ENCODE measurements around the gene ACSM3. TPM values are rescaled to one million over a fixed set of nuclear protein-coding genes. Genes with fewer than 3 reads are reported as not detected.
"Not testable (repeated sequence)": the region's sequence is repeated elsewhere in the genome, so short reads cannot be mapped to it uniquely, and the experiment has no call there.

The ACSM3 gene
- total RNA-seq, result 1 to 10 TPM; 1.6 to 1.8 TPM
- 2.1 TPM for polyA plus RNA-seq (2013, experiment 1 of 2)
- 0.95 TPM for polyA plus RNA-seq (2013, experiment 2 of 2)
- long read RNA-seq, experiment 1, partial matches to known transcripts, result 0 of 2 reads
- long read RNA-seq, experiment 1, other reads (novel, unspliced or antisense), result 0 of 2 reads
- long read RNA-seq, experiment 2, partial matches to known transcripts, result 1 of 2 reads
- long read RNA-seq, experiment 2, other reads (novel, unspliced or antisense), result 0 of 2 reads
- long read RNA-seq, experiment 3, partial matches to known transcripts, result 0 of 6 reads
- long read RNA-seq, experiment 3, other reads (novel, unspliced or antisense), result 2 of 6 reads
- long read RNA-seq, experiment 4, partial matches to known transcripts, result 3 of 6 reads
- long read RNA-seq, experiment 4, other reads (novel, unspliced or antisense), result 1 of 6 reads

- H3K4me1 Mint-ChIP-seq, result peaks cover 6% of the 10 kb centered on the region
- Histone ChIP-seq H3K4me3 (ENCODE audit: low read length) (peak within 1 kb of the TSS; percentile 77), H3K9ac (ENCODE audit: extremely low read depth, low read length, poor library complexity, severe bottlenecking) (no peak within 1 kb of the TSS), H3K4me1 (ENCODE audit: control insufficient read depth, insufficient read depth, low read length) (no peaks in the 10 kb centered on the region), H3K27ac (ENCODE audit: low read depth, low read length) (no peak within 1 kb of the TSS), H3K27me3 (ENCODE audit: control insufficient read depth, insufficient read depth, low read length, poor library complexity, severe bottlenecking) (no peaks in the 10 kb centered on the region), H3K9me3 (ENCODE audit: control insufficient read depth, low read length) (peaks cover 6% of the 10 kb centered on the region), H3K36me3 (ENCODE audit: control insufficient read depth, insufficient read depth, low read length) (no peaks in the 10 kb centered on the region)
- TF ChIP-seq CTCF (conservative IDR thresholded peaks at IDR 0.05), result no peak
- H3K27me3 Mint-ChIP-seq (ENCODE audit: insufficient read depth), result peaks cover 4% of the 10 kb centered on the region
- H3K9me3 Mint-ChIP-seq, result peaks cover 18% of the 10 kb centered on the region
- 52 to 53% methylated on average over 8 to 10 of the region's 10 CpGs for WGBS, 2 experiments (ENCODE audit: insufficient coverage in 1 of 2, insufficient read length in 1 of 2)
- peak; percentile 90 for DNase-seq
- H3K27ac Mint-ChIP-seq, result peak within 1 kb of the TSS; percentile 65
- peak within 1 kb of the TSS; percentile 58 for H3K4me3 Mint-ChIP-seq
- H3K36me3 Mint-ChIP-seq (ENCODE audit: low read depth), result no peaks in the 10 kb centered on the region
These were observed at the start of gene ACSM3 for GRCh38 chr16:20763461-20764232. Gene ACSM3, plus strand, starts transcription at chr16:20764014. Its CDS starts 6,021 bp downstream, at chr16:20770035.

GRCh38 chr16:20717718-20718117 lies 46.1 kb upstream of the ACSM3 start:
- not testable (repeated sequence) for H3K27me3 ChIP-seq (ENCODE audit: control insufficient read depth, insufficient read depth, low read length, poor library complexity, severe bottlenecking); H3K27ac ChIP-seq (ENCODE audit: low read depth, low read length); H3K9me3 ChIP-seq (ENCODE audit: control insufficient read depth, low read length); H3K36me3 ChIP-seq (ENCODE audit: control insufficient read depth, insufficient read depth, low read length); H3K9ac ChIP-seq (ENCODE audit: extremely low read depth, low read length, poor library complexity, severe bottlenecking); H3K9me3 Mint-ChIP-seq; H3K4me1 ChIP-seq (ENCODE audit: control insufficient read depth, insufficient read depth, low read length); H3K4me3 Mint-ChIP-seq; H3K4me3 ChIP-seq (ENCODE audit: low read length); H3K27ac Mint-ChIP-seq; H3K4me1 Mint-ChIP-seq; H3K36me3 Mint-ChIP-seq (ENCODE audit: low read depth); DNase-seq
- H3K27me3 Mint-ChIP-seq (ENCODE audit: insufficient read depth), result peaks cover 17% of the 10 kb centered on the region

- peaks cover 2% of the 10 kb centered on the region for H3K9me3 Mint-ChIP-seq
- no peak overlapping the region for H3K4me3 ChIP-seq (ENCODE audit: low read length)
- H3K27ac Mint-ChIP-seq, result no peak overlapping the region
- TF ChIP-seq CTCF (conservative IDR thresholded peaks at IDR 0.05), result no peak
- no peaks in the 10 kb centered on the region for H3K4me1 Mint-ChIP-seq
- no peaks in the 10 kb centered on the region for H3K36me3 ChIP-seq (ENCODE audit: control insufficient read depth, insufficient read depth, low read length)
- DNase-seq, result no peak
- H3K27me3 ChIP-seq (ENCODE audit: control insufficient read depth, insufficient read depth, low read length, poor library complexity, severe bottlenecking), result no peaks in the 10 kb centered on the region
- H3K9ac ChIP-seq (ENCODE audit: extremely low read depth, low read length, poor library complexity, severe bottlenecking), result no peak overlapping the region
- H3K27ac ChIP-seq (ENCODE audit: low read depth, low read length), result no peak overlapping the region
- H3K27me3 Mint-ChIP-seq (ENCODE audit: insufficient read depth), result peaks cover 21% of the 10 kb centered on the region
- no peaks in the 10 kb centered on the region for H3K4me1 ChIP-seq (ENCODE audit: control insufficient read depth, insufficient read depth, low read length)
- WGBS, 2 experiments (ENCODE audit: insufficient coverage in 1 of 2, insufficient read length in 1 of 2), result 93 to 97% methylated on average over 2 to 4 of the region's 4 CpGs
- no peaks in the 10 kb centered on the region for H3K9me3 ChIP-seq (ENCODE audit: control insufficient read depth, low read length)
- no peak overlapping the region for H3K4me3 Mint-ChIP-seq
- no peaks in the 10 kb centered on the region for H3K36me3 Mint-ChIP-seq (ENCODE audit: low read depth)
These were observed 43.6 kb upstream of the ACSM3 start for GRCh38 chr16:20720251-20720650.

Data from endodermal cell (in vitro differentiated cells).